Limb (tissue), 2 donors: ENCODE results near the gene INHA.

Experiments
- DNase-seq, 2 donors: peaks; one replicate each; pipeline ENCODE4 v3.0.0-alpha.2; 2016; ENCODE audit errors: extremely low spot score in 2 of 2

INHA gene

DNA sequence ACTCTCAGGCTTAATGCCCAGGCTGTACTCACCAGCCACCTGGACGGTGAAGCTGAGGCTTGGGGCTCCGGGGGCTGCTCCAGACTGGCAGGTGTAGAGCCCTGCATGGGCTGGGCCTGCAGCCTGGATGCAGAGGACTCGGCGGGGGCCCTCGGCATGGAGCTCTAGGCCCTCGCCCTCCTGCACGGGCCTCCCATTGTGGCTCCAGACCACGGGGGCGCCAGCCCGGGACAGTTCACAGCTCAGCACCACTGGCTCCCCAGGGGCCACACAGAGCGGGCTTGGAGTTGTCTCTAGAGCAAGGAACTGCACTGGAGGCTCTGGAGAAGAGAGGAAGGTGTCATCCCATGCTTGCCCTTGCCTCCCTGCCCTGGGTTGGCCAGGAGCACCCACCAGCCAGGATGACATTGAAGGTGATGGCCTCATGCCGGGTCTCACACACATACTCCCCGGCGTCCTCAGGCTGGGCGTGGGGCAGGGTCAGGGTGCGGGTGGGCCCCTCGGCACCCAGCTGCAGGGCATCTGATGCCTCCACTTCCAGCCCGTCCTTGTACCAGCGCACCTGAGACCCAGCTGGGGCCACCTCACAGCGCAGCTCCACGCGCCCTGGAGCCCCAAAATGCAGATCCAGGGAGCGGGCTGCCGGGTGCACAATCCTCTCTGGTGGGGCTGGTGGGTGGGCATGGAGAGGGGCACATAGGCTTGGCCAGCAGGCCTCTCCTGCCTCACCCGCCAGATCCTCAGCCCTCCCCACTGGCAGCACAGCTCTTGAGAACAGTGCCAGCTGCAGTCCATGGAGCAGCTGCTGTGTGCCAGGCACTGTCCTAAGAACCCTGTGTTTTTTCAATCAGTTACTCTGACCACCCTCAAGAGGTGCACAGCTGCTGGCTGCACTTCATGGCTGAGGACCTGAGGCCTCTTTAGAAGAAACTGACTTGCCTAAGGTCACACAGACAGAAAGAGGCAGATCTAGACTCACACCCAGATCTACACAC lies 14.0 kb upstream of the INHA start:
- DNase-seq = no peak

DNA sequence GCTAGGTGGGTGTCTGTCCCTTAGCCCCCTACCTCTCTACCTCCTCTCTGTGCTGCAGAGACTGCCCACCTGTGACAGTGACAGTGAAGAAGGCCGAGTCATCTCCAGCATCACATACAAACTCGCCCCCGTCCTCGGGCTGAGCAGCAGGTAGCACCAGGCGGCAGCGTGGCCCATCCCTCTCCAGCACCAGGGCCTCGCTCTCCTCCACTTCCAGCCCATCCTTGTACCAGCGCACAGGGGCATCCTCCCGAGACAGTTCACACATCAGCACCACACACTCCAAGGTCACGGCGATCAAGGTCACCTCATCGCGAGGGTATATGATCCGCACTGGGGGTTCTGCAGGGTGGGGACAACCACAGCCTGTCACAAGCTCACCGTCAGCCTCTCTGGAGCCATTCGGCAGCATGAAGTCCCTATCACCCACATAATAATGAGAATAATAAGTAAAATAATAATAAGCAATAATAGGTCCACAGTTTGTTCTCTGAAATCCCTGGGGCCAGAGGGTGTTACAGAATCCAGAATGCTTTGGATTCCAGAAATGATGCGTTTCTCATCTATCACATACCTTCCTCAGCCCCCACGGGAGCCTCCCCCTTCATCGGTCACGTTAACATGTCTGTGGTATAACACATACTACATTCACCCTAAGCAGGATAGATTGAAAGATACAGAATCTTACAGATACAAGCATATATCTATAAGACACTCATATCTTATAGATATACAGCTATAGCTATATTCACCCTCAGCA lies 12.8 kb upstream of the INHA start:
- no peak for DNase-seq

DNA sequence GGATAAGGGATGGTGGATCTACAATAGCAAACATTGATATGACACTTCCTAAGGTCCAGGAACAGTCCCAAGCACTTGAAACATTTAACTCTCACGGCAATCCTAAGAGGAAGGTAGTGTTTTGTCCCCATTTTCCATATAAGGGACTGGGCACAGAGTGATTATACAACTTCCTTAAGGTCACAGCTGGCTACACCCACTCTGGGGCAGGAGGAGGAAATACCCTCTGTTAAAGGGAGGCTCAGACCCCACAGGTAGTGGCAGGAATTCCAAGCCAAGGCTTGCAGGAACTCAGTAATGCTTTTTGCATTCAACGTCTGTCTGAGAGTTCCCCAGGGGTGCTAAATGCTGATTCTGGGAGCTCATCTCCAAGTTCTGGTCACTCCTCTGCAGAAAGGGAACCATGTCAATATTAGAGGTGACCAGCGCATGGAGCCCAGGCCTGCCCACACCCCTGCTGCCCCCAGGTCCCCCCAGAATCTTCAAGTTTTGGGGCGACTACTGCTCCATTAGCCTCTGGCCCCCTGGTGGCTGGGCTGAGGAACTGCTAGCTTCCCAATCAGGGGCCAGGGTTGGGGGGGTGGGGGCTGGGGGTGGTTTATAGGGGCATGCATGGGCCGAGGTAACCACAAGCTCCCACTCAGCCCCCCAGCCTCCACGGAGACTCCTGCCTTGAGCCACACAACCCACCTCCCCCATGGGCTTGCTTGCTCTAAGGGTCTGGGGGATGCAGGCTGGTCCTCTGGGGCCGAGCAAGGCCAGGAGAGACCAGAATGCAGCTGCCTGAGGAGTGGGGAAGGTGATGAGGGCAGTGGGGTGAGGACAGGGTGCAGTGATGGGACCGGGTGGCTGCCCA lies 11.8 kb upstream of the INHA start:
- peak in 1 of 2 donors; percentile 45 for DNase-seq

DNA sequence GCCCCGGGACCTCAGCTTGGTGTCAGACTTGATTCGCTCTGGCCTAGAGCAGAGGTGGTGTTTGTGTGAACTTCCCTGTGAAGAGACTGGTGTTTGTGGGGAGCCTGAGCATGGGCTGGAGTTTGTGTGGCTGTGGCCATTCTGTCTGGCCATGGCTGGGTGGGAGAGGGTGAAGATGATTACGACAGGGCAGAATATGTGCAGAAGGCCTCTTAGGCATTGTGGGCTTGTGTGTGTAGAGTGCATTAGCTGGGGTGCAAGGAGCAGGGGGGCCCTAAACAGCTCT lies 11.3 kb upstream of the INHA start:
- no peak for DNase-seq

DNA sequence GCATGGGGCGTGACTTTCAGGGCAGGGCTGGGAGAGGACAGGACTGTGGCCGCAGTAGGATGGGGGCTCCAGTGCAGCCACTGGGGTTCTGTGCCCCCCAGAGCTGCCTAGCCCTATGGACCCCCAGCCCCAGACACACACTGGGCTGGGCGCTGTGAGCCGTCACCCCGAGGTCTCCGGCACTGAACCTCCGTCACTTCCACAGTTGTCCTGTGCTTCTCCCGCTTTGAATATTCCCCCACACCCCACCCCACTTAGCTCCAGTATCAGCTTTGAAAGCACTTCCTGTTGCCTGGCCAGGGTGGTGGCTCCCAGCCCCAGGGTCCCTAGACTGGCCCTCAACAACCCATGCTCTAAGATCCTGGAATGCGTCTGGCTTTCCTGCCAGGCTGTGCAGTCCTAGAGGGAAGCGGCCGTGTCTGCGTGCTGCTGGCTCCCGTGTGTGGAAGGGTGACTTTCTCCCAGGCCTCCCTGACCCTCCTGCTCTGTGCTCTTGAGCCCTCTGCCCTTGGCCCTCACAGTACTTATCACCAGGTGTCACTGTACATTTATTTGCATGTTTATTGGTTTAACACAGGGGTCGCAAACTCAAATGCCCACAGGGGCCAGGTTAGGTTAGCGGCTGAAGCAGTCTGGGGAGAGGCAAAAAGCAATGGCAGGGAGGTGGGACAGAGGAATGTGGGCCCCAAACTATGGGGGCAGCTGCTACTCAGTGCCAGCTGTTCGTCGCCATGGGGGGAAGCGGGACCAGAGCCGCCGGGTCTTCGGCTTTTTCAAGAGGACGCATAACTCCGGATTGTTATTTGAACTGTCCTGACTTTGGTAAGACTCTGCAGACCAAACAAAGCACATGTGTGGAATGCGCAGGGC lies 10.7 kb upstream of the INHA start:
- peak in 1 of 2 donors; percentile 36 for DNase-seq

DNA sequence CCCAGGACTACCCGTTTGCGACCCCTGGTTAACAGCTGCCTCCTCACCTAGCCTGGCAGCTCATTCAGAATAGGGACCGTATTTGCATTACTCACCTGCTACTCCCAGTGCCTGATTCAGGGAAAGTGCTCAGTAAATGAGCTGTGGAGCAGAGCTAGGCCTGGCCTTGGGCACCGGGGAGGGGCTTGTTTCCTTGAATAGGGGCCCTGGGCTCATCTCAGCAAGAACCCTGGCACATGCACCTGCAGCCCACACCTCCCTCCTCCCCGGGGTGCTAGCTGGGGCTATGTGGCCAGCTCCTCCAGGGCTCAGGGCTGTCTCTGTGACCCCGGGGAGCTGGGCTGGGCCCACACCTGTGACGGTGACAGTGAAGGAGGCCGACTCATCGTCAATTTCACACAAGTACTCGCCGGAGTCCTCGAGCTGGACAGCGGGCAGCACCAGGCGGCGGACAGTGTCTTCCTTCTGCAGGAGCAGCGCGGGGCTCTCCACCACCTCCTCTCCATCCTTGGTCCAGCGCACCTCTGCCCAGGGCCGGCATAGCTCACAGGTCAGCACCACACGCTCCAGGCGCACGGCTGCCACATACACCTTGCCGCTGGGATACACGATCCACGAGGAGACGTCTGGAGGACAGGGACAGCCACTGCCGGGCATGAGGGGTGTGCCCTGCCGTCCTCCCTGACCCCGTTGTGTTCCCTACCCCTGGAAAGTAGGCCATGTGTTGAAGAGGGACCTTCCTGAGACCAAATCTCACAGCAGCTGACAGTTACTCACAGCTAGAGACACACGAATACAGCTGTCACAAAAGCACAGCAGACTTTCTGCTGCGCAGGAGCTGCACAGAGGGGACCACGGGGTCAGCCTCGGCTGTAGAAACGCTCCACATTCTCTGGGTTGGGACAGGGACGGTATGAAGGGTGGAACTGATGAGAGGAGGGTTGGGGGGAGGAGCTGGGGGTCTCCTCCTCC lies 9.8 kb upstream of the INHA start:
- peak in 1 of 2 donors; percentile 28 for DNase-seq

DNA sequence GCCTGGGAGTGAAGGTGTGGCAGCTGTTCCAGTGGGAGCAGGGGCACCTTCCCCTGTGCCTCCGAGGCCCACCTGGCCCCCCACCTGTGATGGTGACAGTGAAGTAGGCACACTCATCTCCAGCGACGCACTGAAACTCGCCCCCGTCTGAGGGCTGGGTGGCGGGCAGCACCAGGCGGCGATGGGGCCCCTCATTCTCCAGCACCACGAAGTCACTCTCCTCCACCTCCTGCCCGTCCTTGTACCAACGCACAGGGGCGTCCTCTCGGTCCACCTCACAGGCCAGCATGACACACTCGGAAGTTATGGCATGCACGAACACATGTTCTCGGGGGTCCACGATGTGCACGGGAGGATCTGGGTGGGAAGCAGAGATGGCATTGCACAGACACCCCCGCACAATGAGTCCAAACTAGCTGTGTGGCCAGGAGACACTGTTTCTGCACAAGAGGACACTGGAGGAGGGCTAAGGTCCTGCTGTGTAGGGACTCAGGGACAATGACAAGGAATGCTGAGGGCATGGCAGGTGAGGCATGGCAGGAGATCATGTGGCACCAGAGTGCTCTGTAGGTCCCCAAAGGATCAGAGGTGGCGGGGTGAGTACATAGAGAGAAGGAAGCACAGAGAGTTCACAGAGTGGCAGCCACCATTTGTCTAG lies 8.7 kb upstream of the INHA start:
- peak in 1 of 2 donors; percentile 21 for DNase-seq

DNA sequence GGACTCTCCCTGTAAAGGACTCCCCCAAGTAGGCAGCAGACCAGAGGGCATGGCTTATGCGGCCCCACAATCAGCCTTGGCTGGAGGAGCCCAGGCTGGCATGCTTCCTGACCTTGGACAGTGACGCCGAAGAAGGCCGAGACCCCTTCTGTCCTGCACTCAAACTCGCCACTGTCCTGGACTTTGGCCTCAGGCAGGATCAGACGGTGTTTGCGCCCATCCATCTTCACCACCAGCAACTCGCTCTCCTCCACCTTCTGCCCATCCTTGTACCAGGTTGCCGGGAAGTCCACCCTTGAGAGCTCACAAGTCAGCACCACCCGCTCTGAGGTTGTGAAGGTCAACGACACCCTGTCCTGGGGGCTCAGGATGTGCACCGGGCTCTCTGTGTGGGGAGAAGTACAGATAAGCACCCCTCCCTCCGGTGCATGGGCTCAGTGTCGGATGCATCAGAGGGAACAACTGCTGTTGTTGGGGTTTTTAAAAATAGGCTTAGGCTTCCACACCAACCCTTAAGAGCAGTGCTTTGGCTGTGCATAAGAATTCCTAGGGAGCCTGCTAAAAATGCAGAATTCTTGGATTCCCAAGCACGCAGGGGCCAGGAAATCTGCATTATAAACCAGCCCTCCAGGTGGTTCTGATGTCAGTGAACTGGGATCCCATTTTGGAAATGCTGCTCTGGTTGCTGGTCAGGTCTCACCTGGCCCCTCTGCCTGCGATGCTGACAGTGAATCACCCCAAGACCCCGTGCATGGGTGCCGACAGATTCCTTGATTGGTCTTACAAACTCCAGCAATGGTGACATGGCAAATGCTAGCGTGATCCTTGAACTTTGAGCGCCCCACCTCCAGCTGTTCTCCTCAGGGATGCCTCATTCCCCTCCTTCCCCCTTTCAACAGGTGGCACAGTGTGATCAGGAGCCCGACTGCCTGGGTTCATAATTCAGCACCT lies 6.7 kb upstream of the INHA start:
- DNase-seq = peak in 1 of 2 donors; percentile 23

DNA sequence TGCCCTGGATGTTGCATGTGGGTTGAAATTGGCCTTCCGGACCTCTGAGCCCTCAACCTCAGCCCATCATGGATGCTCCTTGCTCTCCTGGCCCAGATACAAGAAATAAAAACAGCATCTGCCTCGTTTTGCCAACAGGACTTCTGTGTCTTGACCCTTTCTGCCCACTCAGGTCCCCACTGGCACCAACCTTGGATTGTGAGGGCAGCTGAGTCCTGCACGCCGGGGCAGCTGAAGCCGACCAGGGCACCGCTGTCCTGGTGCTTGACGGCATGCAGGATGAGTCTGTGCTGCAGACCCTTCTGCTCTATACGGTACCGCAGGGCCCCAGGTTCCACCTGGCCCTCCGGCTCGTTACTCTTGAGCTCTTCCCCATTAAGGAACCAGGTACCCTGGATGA lies 5.5 kb upstream of the INHA start:
- no peak for DNase-seq

DNA sequence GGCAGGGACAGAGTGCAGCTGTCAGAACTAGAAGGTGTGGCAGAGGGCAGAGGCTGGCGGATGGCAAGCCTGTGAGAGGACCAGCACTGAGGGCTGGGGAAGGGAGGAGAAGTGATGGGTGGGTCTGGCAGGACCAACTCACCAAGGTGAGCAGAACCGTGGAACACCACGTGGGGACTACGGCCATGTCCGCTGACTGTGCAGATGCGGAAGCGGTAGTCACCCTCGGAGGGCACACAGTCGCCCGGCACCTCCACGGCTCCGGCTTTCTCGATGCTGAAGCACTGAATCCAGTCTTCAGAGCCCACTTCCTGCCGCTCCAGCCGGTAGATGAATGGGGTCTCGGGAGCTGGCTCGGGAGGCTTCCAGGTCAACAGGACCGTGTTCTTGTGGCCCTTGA lies 5.0 kb upstream of the INHA start:
- DNase-seq = no peak

DNA sequence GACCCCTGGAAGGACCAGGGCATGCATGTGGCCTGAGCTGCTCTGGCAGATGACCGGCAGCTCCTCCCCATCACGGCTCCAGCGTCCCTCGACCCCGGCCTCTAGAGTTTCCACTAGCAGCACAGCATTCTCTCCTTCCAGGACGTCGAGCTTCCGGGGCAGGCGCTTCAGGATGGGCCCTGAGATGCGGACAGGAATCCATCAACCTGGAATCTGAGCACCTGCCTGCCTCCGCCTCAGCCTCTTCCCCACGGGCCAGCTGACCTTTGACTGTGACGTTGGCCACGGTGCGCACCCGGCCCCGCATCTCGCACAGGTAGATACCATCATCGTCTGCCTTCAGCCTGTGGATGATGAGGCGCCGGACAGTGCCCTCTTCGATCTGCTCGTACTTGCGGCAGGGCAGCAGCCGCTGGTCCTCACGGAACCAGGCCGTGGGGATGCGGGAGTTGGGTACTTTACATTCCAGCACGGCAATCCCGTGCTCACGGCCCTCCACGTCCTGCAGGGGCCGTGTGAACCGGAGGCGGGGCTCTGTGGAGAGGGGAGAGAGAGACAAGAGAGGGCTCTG lies 4.2 kb upstream of the INHA start:
- no peak for DNase-seq

DNA sequence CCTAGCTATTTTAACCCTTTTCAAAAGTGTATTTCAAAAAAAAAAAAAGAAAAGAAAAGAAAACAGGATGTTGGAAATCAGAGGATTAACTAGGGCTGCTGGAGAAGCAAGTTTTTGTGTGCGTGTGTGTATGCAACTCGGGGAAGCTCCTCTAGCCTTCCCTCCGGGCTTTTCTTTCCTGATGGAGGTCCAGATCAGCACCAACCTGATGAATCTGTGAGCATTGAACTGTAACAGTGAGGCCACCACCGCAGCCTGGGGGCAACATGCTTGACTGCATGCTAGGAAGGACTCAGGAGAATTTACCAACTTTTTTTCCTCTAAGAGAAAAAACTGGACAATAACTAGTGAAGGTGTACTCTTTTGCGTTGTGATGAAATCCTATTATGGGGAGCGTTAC lies 3.1 kb upstream of the INHA start:
- no peak for DNase-seq

DNA sequence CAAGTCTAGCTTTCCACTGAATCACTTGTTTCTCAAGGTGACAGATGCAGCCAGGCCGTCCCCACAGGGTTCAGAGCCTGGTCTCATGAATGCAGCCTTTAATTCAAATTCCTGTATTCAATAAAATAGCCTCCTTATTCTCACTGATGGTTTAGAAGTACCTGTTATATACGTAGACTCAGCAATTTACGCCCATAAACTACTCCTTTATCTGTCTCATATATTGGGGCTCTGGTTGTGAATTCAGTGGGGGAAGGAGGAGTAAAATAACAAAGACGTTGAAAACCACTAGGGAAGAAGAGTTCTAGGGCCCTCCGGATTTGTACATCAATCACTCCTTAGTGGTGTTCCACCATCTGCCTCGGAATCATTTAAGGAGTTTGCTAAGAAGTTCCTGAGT lies 2.5 kb upstream of the INHA start:
- DNase-seq = no peak

DNA sequence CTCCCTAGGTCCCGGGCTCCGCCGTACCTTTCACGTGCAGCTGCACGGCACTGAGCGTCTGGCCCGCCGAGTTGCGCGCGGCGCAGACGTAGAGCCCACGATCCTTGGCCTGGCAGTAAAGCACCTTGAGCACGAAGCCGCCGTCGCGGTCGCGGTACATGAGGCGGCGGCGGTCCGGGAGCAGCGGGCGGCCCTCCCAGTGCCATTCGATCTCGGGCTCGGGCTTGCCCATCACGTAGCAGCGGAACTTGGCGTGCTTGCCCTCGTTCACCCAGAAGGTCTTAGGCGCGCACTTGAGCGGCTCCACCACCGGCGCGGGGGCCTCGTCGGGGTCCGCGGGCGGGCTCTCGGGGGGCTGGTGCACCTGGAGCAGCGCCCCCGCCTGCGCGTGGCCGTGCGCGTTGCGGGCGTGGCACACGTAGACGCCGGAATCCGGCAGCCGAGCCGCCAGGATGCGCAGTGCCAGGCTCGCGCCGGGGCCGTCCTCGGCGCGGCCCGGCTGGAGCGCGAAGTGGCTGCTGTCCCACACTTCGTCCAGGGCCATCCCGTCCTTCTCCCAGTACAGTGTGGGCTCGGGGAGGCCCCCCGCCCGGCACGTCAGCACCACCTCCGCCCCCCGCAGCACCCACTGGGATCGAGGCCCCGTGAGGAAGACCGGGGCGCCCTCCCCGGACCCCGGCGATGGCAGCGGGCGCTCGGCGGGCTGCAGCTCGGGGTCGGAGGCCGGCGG lies 1.8 kb upstream of the INHA start:
- peak in 1 of 2 donors; percentile 69 for DNase-seq

DNA sequence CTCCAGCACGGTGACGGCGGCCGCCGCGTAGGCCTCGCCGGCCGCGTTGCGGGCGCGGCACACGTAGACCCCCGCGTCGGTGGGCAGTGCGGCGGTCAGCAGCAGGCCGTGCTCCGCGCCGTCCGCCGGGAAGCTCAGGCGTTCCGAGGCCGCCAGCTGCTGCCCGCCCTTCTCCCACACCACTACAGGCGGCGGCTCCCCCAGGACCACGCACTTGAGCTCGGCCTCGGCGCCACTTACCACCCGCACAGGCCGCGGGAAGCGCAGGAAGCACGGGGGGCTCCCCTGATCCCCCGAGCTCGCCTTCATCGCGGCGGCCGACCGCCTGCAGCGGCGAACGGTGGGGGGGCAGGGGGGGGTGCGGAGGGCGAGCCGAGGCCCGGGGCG lies 1.2 kb upstream of the INHA start:
- DNase-seq = no peak

DNA sequence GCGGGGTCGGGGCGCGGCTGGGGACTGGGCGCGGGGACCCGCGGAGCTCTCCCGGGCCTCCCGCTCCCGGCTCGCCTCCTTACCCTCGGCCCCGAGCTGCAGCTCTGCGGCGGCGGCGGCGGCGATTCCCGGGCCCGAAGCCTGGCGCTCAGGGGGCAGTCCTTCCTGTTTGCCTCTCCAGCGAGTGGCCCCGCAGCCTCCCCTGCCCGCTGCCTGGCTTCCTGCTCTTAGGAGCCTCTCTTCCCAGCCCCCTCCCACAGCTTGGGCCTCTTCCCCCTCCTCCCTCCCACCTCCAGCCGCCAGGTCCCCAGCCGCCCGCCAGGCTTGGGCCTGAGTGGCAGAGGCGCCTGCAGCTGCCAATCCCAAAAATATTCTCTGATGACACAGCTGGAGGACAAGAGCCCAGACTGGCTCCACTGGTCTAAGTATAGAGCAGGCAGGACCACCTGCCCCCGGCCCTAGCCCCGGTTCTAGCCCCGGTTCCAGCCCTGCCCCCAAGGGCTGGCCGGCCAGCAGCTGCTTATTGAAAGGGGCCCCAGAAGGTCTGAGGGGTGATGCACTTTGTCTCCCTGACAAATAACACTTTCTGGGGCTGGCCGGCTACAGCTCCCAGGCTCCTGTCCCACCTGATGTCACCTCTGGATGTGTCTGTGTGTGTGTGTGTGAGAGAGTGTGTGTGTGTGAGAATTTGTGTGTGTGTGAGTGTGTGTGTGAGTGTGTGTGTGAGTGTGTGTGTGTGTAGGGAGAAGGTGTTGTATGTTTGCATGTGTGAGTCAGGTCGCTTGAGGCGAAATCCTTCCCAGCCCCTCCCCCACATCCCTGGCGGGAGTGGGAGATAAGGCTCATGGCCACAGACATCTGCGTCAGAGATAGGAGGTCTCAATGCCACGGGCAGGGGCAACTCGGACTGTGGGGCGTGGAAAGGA lies 536 bp upstream of the INHA start, which contains the start of gene OBSL1:
OBSL1 (minus strand) TSS at position 229 of the 926 bp plus-strand sequence. CDS start 307 bp downstream, outside the sequence.
- DNase-seq = peak; percentile 86 to 88
